K562 (cell line): Measurements from ENCODE around the gene NOX5. TPM values are rescaled to one million over a fixed set of nuclear protein-coding genes. Genes with fewer than 3 reads are reported as not detected.

Experiments used
- ATAC-seq: fragments of 200-7000 bp; cut with Tn5 transposase; 3 replicates; pipeline ENCODE4 v1.9.1; 2020; ENCODE audit warnings: moderate library complexity
- BruUV-seq: library from RNA; stranded (reverse); fragments of 400-500 nt; replicated peaks from 2 replicates; lab custom pipeline; 2021; lab: Mats Ljungman, UMichigan
- CTCF ChIA-PET: fragments of 300-600 bp; formaldehyde crosslinking; extraction: SDS; loops from one replicate; lab custom pipeline; 2021; ENCODE audit warnings: low intra/inter-chr PET ratio; lab: Yijun Ruan, JAX
- POLR2A ChIA-PET: fragments of 300-600, 350-650 bp; sonication (Branson Sonifier 250); formaldehyde crosslinking; extraction: SDS; loops from one replicate; lab custom pipeline; 2021; ENCODE audit warnings: antibody characterized with exemption, inconsistent platforms; lab: Yijun Ruan, JAX
- DNase-seq, 4 experiments: peaks; one replicate each; pipeline versions ENCODE4 v3.0.0 to v3.0.0-alpha.2; 2011 to 2018; ENCODE audit warnings: low spot score in 3 of 4, mixed read lengths in 3 of 4; ENCODE audit errors: extremely low read depth in 1 of 4
- FAIRE-seq: peaks from 2 replicates; lab custom pipeline; 2011; peaks lifted over from hg19 to GRCh38; lab: Jason Lieb, UNC
- H2AFZ ChIP-seq: 2 replicates; pipeline ENCODE4 v1.6.0; 2011; ENCODE audit warnings: low read depth, low read length, control low read depth, inconsistent platforms
- H3K27ac ChIP-seq: fragments of 200-600 bp; 3 replicates; pipeline ENCODE4 v1.8.0; 2011; ENCODE audit warnings: low read depth, mild to moderate bottlenecking, control low read depth, inconsistent platforms, low read length, moderate library complexity, mixed read lengths; ENCODE audit errors: extremely low read depth
- H3K27me3 ChIP-seq, 2 experiments: fragments of 300-600 bp in 1 of 2; 2 replicates in 1 of 2; 3 replicates in 1 of 2; pipeline versions ENCODE4 v1.6.0 to v1.8.0; 2011; ENCODE audit warnings: inconsistent platforms in 2 of 2, low read length in 2 of 2, mild to moderate bottlenecking in 1 of 2, mixed read lengths in 1 of 2, moderate library complexity in 1 of 2; ENCODE audit not compliant: control insufficient read depth in 2 of 2, insufficient read depth in 2 of 2
- H3K36me3 ChIP-seq: fragments of 300-600 bp; 3 replicates; pipeline ENCODE4 v1.8.0; 2011; ENCODE audit warnings: mild to moderate bottlenecking, low read length, inconsistent platforms; ENCODE audit not compliant: control insufficient read depth, insufficient read depth
- H3K4me1 ChIP-seq, 2 experiments: fragments of 200-600 bp in 1 of 2; replicated peaks in 1 of 2; 2 replicates in 1 of 2; 3 replicates in 1 of 2; pipeline versions ENCODE4 v1.5.1 to v1.8.0; 2011; ENCODE audit warnings: inconsistent platforms in 2 of 2, low read length in 2 of 2, mild to moderate bottlenecking in 1 of 2, mixed read lengths in 1 of 2, moderate library complexity in 1 of 2; ENCODE audit not compliant: control insufficient read depth in 2 of 2, insufficient read depth in 2 of 2
- H3K4me2 ChIP-seq: 2 replicates; pipeline ENCODE4 v1.6.1; 2011; ENCODE audit warnings: low read length, control low read depth, inconsistent platforms, mixed read lengths; ENCODE audit not compliant: insufficient read depth
- H3K4me3 ChIP-seq: fragments of 200-600 bp; sonication (generic), shearing (Covaris generic); 2 replicates; pipeline ENCODE4 v1.5.1; 2016; ENCODE audit warnings: control low read depth, inconsistent platforms
- H3K79me2 ChIP-seq: fragments of 200-600 bp; 3 replicates; pipeline ENCODE4 v1.8.0; 2011; ENCODE audit warnings: low read length, inconsistent platforms; ENCODE audit not compliant: control insufficient read depth, insufficient read depth
- H3K9ac ChIP-seq, 2 experiments: 2 replicates each; pipeline versions ENCODE4 v1.6.0 to v1.6.1; 2011; ENCODE audit warnings: low read depth in 2 of 2, low read length in 2 of 2, control low read depth in 1 of 2, inconsistent platforms in 1 of 2, mild to moderate bottlenecking in 1 of 2, mixed read lengths in 1 of 2; ENCODE audit not compliant: insufficient read depth in 1 of 2
- H3K9me1 ChIP-seq: one replicate; pipeline ENCODE4 v1.6.0; 2011; ENCODE audit warnings: inconsistent platforms, mild to moderate bottlenecking, low read length, moderate library complexity; ENCODE audit not compliant: control insufficient read depth, insufficient read depth
- H3K9me3 ChIP-seq: replicated peaks from 2 replicates; pipeline ENCODE4 v1.5.1; 2011; ENCODE audit warnings: low read depth, low read length, inconsistent platforms; ENCODE audit not compliant: control insufficient read depth, insufficient read depth
- H4K20me1 ChIP-seq: replicated peaks from 2 replicates; pipeline ENCODE4 v1.6.1; 2011; ENCODE audit warnings: low read length, inconsistent platforms, mixed read lengths; ENCODE audit not compliant: control insufficient read depth, insufficient read depth
- HINFP ChIP-seq: fragments of 450-650 bp; conservative IDR thresholded peaks from 2 replicates; pipeline ENCODE4 v1.6.1; 2016; ENCODE audit warnings: missing genetic modification characterization, low read depth, mild to moderate bottlenecking, control low read depth, missing compliant biosample characterization
- HNRNPLL ChIP-seq: fragments of 200-400 bp; formaldehyde crosslinking; IDR thresholded peaks from 2 replicates; pipeline ENCODE4 v1.6.1; 2017; ENCODE audit warnings: low read length, low read depth, mild to moderate bottlenecking; ENCODE audit not compliant: poor library complexity, severe bottlenecking
- NFE2L1 ChIP-seq: fragments of 450-650 bp; IDR thresholded peaks from 2 replicates; pipeline ENCODE4 v1.6.1; 2016; ENCODE audit warnings: missing genetic modification characterization, low read depth, mild to moderate bottlenecking, missing compliant biosample characterization, moderate library complexity, borderline replicate concordance
- ZBTB40 ChIP-seq, 2 experiments: fragments of 450-650 bp in 1 of 2; sonication (generic) in 1 of 2; formaldehyde crosslinking in 1 of 2; IDR thresholded peaks; 2 replicates each; pipeline versions ENCODE4 v1.7.1 to v1.9.0; 2016 to 2022; ENCODE audit warnings: inconsistent platforms in 1 of 2, mild to moderate bottlenecking in 1 of 2, missing genetic modification reagents in 1 of 2
- ZHX1 ChIP-seq: fragments of 150-350 bp; conservative IDR thresholded peaks from 2 replicates; pipeline ENCODE4 v1.6.1; 2014; ENCODE audit warnings: low read length
- ZNF175 ChIP-seq: fragments of 200-800 bp; sonication (Bioruptor generic); IDR thresholded peaks from 2 replicates; pipeline ENCODE4 v1.6.1; 2016; ENCODE audit warnings: low read depth, mild to moderate bottlenecking, missing genetic modification characterization, missing compliant biosample characterization
- WGBS: fragments of 100-300 bp; shearing (Covaris generic); methylation state at CpG from one replicate; pipeline ENCODE4 v1.1.6; 2016; ENCODE audit warnings: low coverage, mixed read lengths; ENCODE audit not compliant: insufficient coverage; ENCODE audit errors: missing lambda C conversion rate; 5-methylcytosine and 5-hydroxymethylcytosine counted together
- in situ Hi-C: fragments of 300-500 bp; cut with MboI; formaldehyde crosslinking; loops from 4 replicates; pipeline ENCODE4 v1.15.0; 2018; ENCODE audit warnings: inconsistent platforms, mixed read lengths
- intact Hi-C: fragments of 100-400 bp; cut with micrococcal nuclease; formaldehyde crosslinking; loops from 2 replicates; pipeline ENCODE4 v1.14.2; 2022
- polyA plus RNA-seq, 8 experiments: library from polyadenylated mRNA; depleted of rRNA in 4 of 8; stranded (reverse) in 5 of 8; unstranded in 3 of 8; fragments of >200 nt; fragmentation: Nextera tagmentation in 2 of 8; fragmentation: Illumina TruSeq in 1 of 8; extraction: Ambion mirVana in 2 of 8; extraction: Trizol in 1 of 8; gene quantifications; 2 replicates each; pipeline versions ENCODE4 v1.2.1 to v1.2.3, GENCODE V29; 2011 to 2014; ENCODE audit warnings: inconsistent platforms in 1 of 8, missing spikeins in 1 of 8
- total RNA-seq, 7 experiments: library from RNA; depleted of rRNA in 6 of 7; stranded (reverse); fragments of >200 nt in 6 of 7; fragmentation: Illumina TruSeq in 2 of 7; extraction: Trizol in 2 of 7; gene quantifications; 2 replicates each; pipeline versions ENCODE4 v1.2.1 to v1.2.3, GENCODE V29; 2011 to 2021; ENCODE audit warnings: low replicate concordance in 1 of 7

NOX5 gene
- total and polyA plus RNA-seq, 9 of the 15 experiments (the other 6 are each of a cell fraction or from before 2014, with no cell fraction given): 0.01 TPM; not detected in 8

DNA sequence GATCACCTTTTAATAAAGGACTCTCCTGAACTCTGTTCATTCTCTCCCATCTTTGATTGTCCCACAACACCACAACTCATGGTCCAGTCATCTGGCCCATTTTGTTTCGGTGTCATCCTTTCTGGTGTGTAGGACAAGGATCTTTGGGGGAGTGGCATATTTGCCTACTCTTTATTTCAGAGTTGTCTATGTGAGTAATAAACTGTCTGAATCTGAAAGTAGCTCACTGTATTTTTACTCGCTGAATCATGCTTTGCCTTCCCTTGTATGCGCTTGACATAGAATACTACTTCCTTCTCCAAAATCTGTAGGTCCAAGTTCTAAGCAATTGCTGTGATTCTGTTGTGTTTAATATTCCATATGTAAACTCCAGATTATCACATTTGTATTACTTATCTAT, 29.9 kb upstream of the NOX5 start:
- Histone ChIP-seq H3K27ac (peak overlapping the region; percentile 58), H3K4me1 (peaks cover 27 to 32% of the 10 kb centered on the region in 2 experiments), H2AFZ (no peak overlapping the region), H3K9me3 (0 out of 2 replicates have a peak, but pooled peaks cover 6% of the 10 kb centered on the region), H3K27me3 (no peaks in the 10 kb centered on the region), H3K79me2 (no peaks in the 10 kb centered on the region), H3K9ac (no peak overlapping the region), H3K4me3 (no peak overlapping the region), H3K4me2 (peak overlapping the region; percentile 66), H3K9me1 (no peaks in the 10 kb centered on the region), H3K36me3 (no peaks in the 10 kb centered on the region), H4K20me1 (no peaks in the 10 kb centered on the region)
- DNase-seq (no peak), FAIRE-seq (peak; percentile 6), ATAC-seq (peak; percentile 39)
- in situ Hi-C loops (no loop called here), intact Hi-C loops (loop anchor here (1.0 kb wide), 1 partner anchor 8 kb away; no protein-coding TSS in a partner anchor)
- ChIA-PET CTCF (no interaction called here), POLR2A (interaction anchor here (0.9 to 1.3 kb wide), 4 partner anchors 10 to 33 kb away, joined by 3 read pairs; no protein-coding TSS in a partner anchor)
- no TSS peak for BruUV-seq
- 31% methylated on average over 3 of the region's 3 CpGs for WGBS
- TF ChIP-seq HNRNPLL: no peak
- TF ChIP-seq HINFP: peak; percentile 45
- no peak for TF ChIP-seq ZNF175 (CRISPR knock-in tag)
- no peak for TF ChIP-seq NFE2L1 (tag)
- no peak for TF ChIP-seq ZHX1
- no peak for TF ChIP-seq ZBTB40 (IDR thresholded peaks at IDR 0.05)
- no peak for TF ChIP-seq ZBTB40 (CRISPR knock-in tag; IDR thresholded peaks at IDR 0.05)
